Right lung (tissue), 10 donors: Measurements from ENCODE around the gene CREB1. TPM values are rescaled to one million over a fixed set of nuclear protein-coding genes. Genes with fewer than 3 reads are reported as not detected.
"Not testable (repeated sequence)": the region's sequence is repeated elsewhere in the genome, so short reads cannot be mapped to it uniquely, and the experiment has no call there.

Experiments
- DNase-seq, 2 donors: peaks; one replicate each; pipeline ENCODE4 v3.0.0-alpha.2; 2013
- long read RNA-seq, 8 donors: transcript quantifications; one replicate each; lab custom pipeline, GENCODE V29; 2026
- polyA plus RNA-seq, 5 donors: library from polyadenylated mRNA; unstranded; fragments of 120-200 nt; gene quantifications; one replicate each; pipeline versions ENCODE4 v1.2.1 to v1.2.3, GENCODE V29; 2013; ENCODE audit warnings: inconsistent platforms in 1 of 5, low replicate concordance in 1 of 5; ENCODE audit not compliant: insufficient read length in 5 of 5, insufficient read depth in 1 of 5

The CREB1 gene
- polyA plus RNA-seq: 10 to 100 TPM; 42.9 to 83.4 (median 76.0) TPM
- long read RNA-seq, donor 1, full-length matches to known transcripts: 16 of 27 reads
- long read RNA-seq, donor 1, partial matches to known transcripts: 11 of 27 reads
- long read RNA-seq, donor 1, other reads (novel, unspliced or antisense): 0 of 27 reads
- long read RNA-seq, donor 2, full-length matches to known transcripts: 7 of 7 reads
- long read RNA-seq, donor 2, partial matches to known transcripts: 0 of 7 reads
- long read RNA-seq, donor 2, other reads (novel, unspliced or antisense): 0 of 7 reads
- long read RNA-seq, donor 3, full-length matches to known transcripts: 11 of 27 reads
- long read RNA-seq, donor 3, partial matches to known transcripts: 11 of 27 reads
- long read RNA-seq, donor 3, other reads (novel, unspliced or antisense): 5 of 27 reads
- long read RNA-seq, donor 4, full-length matches to known transcripts: 9 of 15 reads
- long read RNA-seq, donor 4, partial matches to known transcripts: 6 of 15 reads
- long read RNA-seq, donor 4, other reads (novel, unspliced or antisense): 0 of 15 reads
- long read RNA-seq, donor 5, full-length matches to known transcripts: 14 of 74 reads
- long read RNA-seq, donor 5, partial matches to known transcripts: 50 of 74 reads
- long read RNA-seq, donor 5, other reads (novel, unspliced or antisense): 10 of 74 reads
- long read RNA-seq, donor 6, full-length matches to known transcripts: 11 of 43 reads
- long read RNA-seq, donor 6, partial matches to known transcripts: 25 of 43 reads
- long read RNA-seq, donor 6, other reads (novel, unspliced or antisense): 7 of 43 reads
- long read RNA-seq, donor 7, full-length matches to known transcripts: 13 of 25 reads
- long read RNA-seq, donor 7, partial matches to known transcripts: 12 of 25 reads
- long read RNA-seq, donor 7, other reads (novel, unspliced or antisense): 0 of 25 reads
- long read RNA-seq, donor 8, full-length matches to known transcripts: 6 of 6 reads
- long read RNA-seq, donor 8, partial matches to known transcripts: 0 of 6 reads
- long read RNA-seq, donor 8, other reads (novel, unspliced or antisense): 0 of 6 reads

- peak; percentile 99 for DNase-seq
Measured at GRCh38 chr2:207529330-207530159, at the start of gene CREB1. Gene CREB1 (plus strand): TSS chr2:207529962. CDS start chr2:207555636, 25,674 bp downstream.

DNA sequence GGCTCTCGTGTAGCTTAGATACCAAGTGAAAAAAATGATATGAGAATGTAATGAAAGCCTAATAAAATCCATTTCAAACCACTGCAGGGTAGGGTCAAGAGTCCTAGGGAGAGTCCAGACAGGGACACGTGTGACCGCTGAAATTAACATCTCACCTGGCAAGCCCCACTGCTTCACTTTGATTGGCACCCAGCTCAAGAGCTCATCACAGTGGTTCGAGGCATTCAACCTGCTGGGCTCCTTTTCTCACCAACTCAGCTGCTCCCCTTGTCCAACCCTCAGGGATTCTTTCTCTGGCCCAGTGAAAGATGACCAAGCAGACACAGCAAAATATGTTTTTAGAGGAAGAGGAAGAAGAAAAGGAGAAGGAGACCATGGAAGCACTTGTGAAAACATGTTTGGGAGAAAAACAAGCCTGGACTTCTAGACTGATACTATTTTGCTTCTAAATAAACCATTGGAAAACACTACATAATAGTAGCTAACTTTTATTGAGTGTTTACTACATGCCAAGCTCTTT lies 49.2 kb upstream of the CREB1 start:
- no peak for DNase-seq

DNA sequence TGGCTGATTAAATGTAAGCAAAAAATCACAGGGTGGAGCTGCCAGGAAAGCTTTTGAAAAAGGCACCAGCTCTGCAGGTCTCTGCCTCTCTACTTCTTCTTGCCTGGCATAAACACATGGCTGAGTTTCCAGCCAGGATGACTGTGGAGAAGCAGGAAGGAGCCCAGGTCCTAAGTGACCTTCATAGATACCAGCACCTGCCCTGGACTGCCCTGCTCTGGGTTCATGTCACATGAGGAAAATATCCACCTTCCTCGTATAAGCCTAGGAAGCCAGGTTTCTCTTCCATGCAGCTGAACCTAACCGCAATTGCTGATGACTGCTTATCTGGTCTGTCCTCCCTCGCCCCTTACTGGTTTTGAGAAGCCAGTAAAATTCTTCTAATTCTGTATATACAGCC lies 47.8 kb upstream of the CREB1 start:
- DNase-seq: no peak

GRCh38 chr2:207482630-207483029 lies 47.1 kb upstream of the CREB1 start:
- no peak for DNase-seq

DNA sequence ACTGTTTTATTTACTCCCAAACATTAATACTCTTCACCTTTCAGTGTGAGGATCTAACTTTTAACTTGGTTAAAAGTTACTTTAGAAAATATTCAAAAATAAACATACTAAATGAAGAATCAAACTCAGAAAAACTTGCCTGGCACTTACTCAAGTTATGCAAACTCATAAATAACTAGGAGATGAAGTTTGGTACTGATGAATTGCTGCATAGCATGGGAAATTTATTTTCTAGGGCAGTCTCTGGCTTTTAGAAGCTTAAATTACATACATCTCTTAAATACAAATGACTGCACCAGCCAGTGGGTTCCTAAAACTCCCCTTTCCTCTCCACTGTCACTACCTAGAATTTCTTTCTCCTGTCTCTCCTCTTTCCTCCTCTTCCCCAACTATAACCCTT lies 46.7 kb upstream of the CREB1 start:
- DNase-seq: no peak

GRCh38 chr2:207483477-207483876 lies 46.3 kb upstream of the CREB1 start:
- no peak for DNase-seq

DNA sequence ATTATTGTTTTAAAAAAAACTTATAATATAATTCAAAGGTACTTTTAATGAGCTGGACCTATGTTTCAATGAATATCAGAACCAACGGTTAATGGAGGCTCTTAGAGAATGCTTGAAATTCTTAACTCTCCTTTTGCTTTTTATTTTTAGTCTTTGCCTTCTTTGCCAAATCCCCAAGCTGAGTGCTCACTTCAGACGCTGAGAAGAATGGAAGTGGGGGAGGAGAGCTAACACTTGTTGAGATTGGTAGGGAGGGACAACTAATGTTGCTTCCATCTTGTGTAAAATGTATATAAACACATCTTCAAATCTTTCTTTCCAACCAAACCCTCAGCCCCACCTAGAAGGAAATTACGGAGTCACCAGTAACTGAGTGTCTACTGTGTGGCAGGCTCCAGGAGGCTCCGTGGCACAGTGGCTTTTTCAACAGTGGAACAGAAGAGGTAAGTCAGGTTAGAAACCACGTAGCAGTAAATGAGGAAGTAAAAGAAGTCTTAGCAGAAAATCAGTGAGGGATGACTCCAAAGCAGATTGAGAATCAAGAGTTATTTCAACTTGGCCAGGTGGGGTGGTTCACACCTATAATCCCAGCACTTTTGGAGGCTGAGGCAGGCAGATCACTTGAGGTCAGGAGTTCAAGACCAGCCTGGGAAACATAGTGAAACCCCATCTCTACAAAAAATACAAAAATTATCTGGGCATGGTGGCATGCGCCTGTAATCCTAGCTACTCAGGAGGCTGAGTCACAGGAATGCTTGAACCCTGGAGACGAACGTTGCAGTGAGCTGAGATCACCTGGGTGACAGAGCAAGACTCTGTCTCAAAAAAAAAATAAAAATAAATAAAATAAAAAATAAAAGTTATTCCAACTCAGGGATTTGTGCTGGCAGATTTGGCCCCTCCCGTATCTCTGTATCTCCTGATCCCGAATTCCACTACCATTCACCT lies 45.0 kb upstream of the CREB1 start:
- no peak for DNase-seq

DNA sequence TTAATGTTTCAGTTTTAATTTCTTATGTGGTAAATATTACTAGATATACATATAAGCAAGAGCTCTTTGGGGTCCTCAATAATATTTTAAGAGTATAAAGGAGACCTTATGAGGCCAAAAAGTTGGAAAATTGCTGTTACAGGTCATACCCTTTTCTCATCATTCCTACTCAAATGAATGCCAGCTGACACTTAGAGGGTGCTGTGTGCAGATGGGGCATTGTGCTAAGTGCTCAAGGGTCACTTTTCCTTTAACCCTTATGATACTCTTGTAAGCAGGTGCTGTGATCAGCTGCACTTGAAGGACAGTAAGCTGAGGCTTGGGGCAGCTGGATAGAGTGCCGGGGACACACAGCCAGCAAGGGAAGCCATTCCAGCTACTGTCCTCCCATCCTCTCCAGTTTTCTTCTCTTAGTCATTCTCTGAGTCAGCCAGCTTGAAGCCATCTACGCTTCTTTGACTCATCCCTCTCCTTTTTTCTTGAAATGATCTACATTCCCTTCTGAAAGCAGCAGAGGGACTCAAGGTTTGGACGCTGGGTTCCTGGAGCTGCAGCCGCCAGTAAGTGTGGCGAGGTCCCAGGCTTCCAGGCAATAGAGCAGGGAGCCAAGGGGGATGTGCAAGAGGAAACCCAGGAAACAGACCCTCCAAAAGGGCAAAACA lies 42.0 kb upstream of the CREB1 start:
- no peak for DNase-seq

DNA sequence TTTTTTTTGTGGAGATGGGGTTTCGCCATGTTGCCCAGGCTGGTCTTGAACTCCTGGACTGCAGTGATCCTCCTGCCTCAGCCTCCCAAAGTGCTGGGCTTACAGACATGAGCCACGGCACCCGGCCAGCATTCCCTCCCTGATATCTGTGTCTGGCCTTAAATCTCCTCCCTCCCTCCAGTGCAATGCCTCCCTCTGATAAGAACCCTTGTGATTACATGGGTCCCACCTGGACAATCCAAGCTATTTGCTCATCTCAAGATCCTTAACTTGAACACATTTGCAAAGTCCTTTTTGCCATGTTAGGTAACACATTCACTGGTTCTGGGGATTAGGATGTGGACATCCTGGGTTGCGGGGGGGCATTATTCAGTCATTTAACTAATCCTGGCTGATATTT lies 40.5 kb upstream of the CREB1 start:
- DNase-seq: no peak

- no peak for DNase-seq
Measured at GRCh38 chr2:207490441-207490840, 39.3 kb upstream of the CREB1 start.

DNA sequence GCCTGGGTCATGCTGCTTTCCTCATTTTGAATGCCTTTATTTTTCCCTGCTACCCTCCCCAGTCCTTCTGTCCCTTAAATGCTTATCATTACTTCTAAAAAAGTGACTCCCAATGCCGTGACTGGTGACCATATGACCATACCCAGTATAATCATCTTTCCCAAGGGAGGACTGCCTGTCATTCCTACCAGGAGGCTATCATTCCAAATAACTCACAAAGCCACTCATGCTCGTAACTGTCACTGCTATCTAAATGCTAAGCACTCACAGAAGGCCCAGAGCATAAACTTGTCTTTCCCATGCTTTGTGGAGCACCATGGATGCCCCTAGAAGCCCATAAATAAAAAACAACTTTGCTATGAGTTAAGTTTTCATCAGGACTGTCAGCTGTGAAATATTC lies 38.7 kb upstream of the CREB1 start:
- DNase-seq: no peak

GRCh38 chr2:207491956-207492355 lies 37.8 kb upstream of the CREB1 start:
- no peak for DNase-seq

- DNase-seq: no peak
Measured at GRCh38 chr2:207492461-207492860, 37.3 kb upstream of the CREB1 start.

GRCh38 chr2:207494137-207494536 lies 35.6 kb upstream of the CREB1 start:
- no peak for DNase-seq

DNA sequence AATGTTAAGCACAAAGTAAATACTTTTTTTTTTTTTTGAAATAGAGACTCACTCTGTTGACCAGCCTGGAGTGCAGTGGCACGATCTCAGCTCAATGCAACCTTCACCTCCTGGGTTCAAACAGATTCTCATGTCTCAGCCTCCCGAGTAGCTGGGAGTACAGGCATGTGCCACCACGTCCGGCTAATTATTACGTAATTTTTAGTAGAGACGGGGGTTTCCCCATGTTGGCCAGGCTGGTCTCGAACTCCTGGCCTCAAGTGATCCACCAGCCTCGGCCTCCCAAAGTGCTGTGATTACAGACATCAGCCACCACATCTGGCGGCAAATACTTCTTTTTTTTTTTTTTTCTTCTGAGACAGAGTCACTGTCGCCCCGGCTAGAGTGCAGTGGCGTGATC lies 32.8 kb upstream of the CREB1 start:
- DNase-seq: not testable (repeated sequence)

DNA sequence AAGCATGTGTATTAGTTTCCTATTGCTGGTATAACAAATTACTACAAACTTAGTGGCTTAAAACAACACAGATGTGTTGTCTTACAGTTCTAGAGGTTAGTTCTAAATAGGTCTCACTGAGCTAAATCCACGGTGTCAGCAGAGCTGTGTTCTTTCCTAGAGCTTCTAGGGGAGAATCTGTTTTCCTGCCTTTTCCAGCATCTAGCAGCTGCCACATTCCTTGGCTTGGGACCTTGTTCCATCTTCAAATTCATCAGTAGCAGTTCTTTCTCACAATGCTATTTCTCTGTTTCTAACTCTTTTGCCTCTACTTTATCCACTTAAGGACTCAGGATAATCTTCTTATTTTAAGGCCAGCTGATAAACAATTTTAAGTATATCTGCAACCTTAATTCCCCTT lies 32.2 kb upstream of the CREB1 start:
- DNase-seq: no peak

GRCh38 chr2:207498427-207498826 lies 31.3 kb upstream of the CREB1 start:
- DNase-seq: no peak

DNA sequence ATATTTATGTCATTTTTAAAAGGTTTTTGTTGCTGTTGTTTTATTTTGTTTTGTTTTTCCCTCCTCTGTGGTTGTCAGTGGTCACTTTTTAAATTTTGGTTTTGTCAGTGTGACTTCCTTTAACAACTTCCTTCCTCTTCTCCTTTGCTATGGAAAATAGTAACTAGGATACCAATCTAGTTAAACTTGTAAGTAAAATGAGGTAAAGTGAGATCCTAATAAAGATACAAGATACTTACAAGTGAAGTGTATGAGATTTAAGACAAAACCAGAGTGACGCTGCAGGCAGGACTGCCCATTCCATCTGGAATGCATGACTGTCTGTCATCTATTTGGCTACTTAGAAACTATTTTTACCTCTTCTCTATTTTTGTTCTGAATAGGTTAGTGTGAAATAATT lies 30.6 kb upstream of the CREB1 start:
- DNase-seq: no peak

DNA sequence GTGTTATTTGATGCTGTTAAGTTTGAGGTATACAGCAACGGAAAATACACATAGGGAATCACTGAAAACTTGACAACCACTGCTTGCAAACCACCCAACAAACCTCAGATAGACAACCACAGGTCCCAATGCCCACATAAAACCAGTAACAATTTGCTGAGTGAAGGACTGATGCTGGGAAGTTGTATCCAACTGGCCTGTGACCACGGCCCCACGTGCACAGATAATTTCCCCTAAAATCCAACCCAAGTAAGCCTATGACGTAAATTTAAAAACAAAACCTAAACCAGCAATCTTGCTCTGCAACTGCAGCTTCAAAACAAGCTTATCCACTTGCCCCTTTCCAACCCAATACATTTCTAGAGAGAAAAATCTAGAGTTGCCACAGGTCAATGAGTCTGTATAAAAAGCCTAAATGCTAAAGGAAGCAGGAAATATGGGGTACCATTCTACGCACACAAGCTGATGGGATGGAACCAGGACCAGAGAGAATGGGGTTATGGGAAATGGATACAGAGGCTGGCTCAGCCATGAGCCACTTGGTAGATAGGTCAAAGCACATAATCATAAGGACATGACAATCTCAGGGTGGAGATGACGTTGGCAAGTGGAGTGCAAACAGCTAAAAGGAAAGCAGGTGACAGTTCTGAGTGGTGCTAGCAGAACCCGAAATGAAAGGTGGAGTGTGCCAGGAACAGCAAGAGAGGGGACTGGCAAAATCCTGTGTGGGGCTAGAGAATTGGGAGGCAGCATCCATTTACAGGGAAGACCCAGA lies 27.8 kb upstream of the CREB1 start:
- no peak for DNase-seq
